IMR-90 (cell line): Measurements from ENCODE around the gene UBTD1. TPM values are rescaled to one million over a fixed set of nuclear protein-coding genes. Genes with fewer than 3 reads are reported as not detected.

ENCODE experiments used
- ATAC-seq: fragments of 200-7000 bp; cut with Tn5 transposase; 2 replicates; pipeline ENCODE4 v1.9.1; 2020; ENCODE audit warnings: low read depth, mild to moderate bottlenecking, moderate library complexity
- BruUV-seq: library from RNA; stranded (reverse); fragments of 400-500 nt; replicated peaks from 2 replicates; lab custom pipeline; 2021; lab: Mats Ljungman, UMichigan
- CTCF ChIA-PET: fragments of 300-600 bp; formaldehyde crosslinking; extraction: SDS; loops from one replicate; lab custom pipeline; 2021; ENCODE audit warnings: antibody characterized with exemption; lab: Yijun Ruan, JAX
- POLR2A ChIA-PET: fragments of 300-600 bp; sonication (Branson Sonifier 250); formaldehyde crosslinking; loops from one replicate; lab custom pipeline; 2022; ENCODE audit warnings: antibody characterized with exemption; ENCODE audit not compliant: unreplicated experiment; lab: Charles Lee
- DNase-seq: peaks from one replicate; pipeline ENCODE4 v3.0.0; 2013
- H2AFZ ChIP-seq: replicated peaks from 2 replicates; pipeline ENCODE3; 2013; ENCODE audit warnings: low read length, mild to moderate bottlenecking; ENCODE audit not compliant: poor library complexity
- H2AK5ac ChIP-seq: 2 replicates; pipeline ENCODE4 v1.6.1; 2013; ENCODE audit warnings: low read depth, low read length, inconsistent platforms
- H2AK9ac ChIP-seq: replicated peaks from 2 replicates; pipeline ENCODE3; 2013; ENCODE audit warnings: mild to moderate bottlenecking, low read depth, low read length, moderate library complexity; ENCODE audit not compliant: poor library complexity
- H2BK120ac ChIP-seq: 2 replicates; pipeline ENCODE4 v1.6.1; 2013; ENCODE audit warnings: low read depth, low read length, inconsistent platforms
- H2BK15ac ChIP-seq: 3 replicates; pipeline ENCODE4 v1.6.1; 2013; ENCODE audit warnings: low read depth, low read length, inconsistent platforms
- H2BK20ac ChIP-seq: 2 replicates; pipeline ENCODE4 v1.6.1; 2013; ENCODE audit warnings: low read depth, mild to moderate bottlenecking, inconsistent platforms, low read length, moderate library complexity
- H2BK5ac ChIP-seq: 2 replicates; pipeline ENCODE4 v1.6.1; 2013; ENCODE audit warnings: mild to moderate bottlenecking, low read depth, low read length, inconsistent platforms; ENCODE audit not compliant: poor library complexity, severe bottlenecking
- H3K14ac ChIP-seq: replicated peaks from 2 replicates; pipeline ENCODE4 v1.6.1; 2013; ENCODE audit warnings: low read depth, low read length, inconsistent platforms
- H3K18ac ChIP-seq: 2 replicates; pipeline ENCODE4 v1.6.1; 2013; ENCODE audit warnings: low read depth, low read length, control low read depth
- H3K23ac ChIP-seq: 2 replicates; pipeline ENCODE4 v1.6.1; 2013; ENCODE audit warnings: low read depth, low read length, inconsistent platforms
- H3K27ac ChIP-seq: 2 replicates; pipeline ENCODE4 v1.5.1; 2013; ENCODE audit warnings: mild to moderate bottlenecking, control low read depth, low read length; ENCODE audit not compliant: insufficient read depth
- H3K27me3 ChIP-seq: 2 replicates; pipeline ENCODE4 v1.6.1; 2013; ENCODE audit warnings: low read length; ENCODE audit not compliant: control insufficient read depth, insufficient read depth
- H3K36me3 ChIP-seq: 2 replicates; pipeline ENCODE4 v1.6.1; 2013; ENCODE audit warnings: low read length, mixed read lengths; ENCODE audit not compliant: control insufficient read depth, insufficient read depth
- H3K4ac ChIP-seq: 2 replicates; pipeline ENCODE4 v1.6.1; 2013; ENCODE audit warnings: low read depth, low read length, inconsistent platforms
- H3K4me1 ChIP-seq: 2 replicates; pipeline ENCODE4 v1.6.1; 2013; ENCODE audit warnings: low read length, mixed read lengths; ENCODE audit not compliant: control insufficient read depth, insufficient read depth
- H3K4me2 ChIP-seq: 2 replicates; pipeline ENCODE4 v1.6.1; 2013; ENCODE audit warnings: low read depth, mild to moderate bottlenecking, control low read depth, low read length, moderate library complexity
- H3K4me3 ChIP-seq: 2 replicates; pipeline ENCODE4 v1.5.1; 2013; ENCODE audit warnings: low read depth, mild to moderate bottlenecking, control low read depth, low read length, moderate library complexity; ENCODE audit not compliant: insufficient read depth
- H3K56ac ChIP-seq: 2 replicates; pipeline ENCODE4 v1.6.1; 2013; ENCODE audit warnings: low read length, inconsistent platforms; ENCODE audit not compliant: insufficient read depth; ENCODE audit errors: extremely low read depth
- H3K79me1 ChIP-seq, 2 experiments: 2 replicates each; pipeline ENCODE4 v1.6.1; 2013; ENCODE audit warnings: low read length in 2 of 2, inconsistent platforms in 1 of 2, low read depth in 1 of 2
- H3K9ac ChIP-seq: 2 replicates; pipeline ENCODE4 v1.6.1; 2013; ENCODE audit warnings: low read depth, low read length, control low read depth
- H3K9me1 ChIP-seq: 2 replicates; pipeline ENCODE4 v1.6.1; 2013; ENCODE audit warnings: low read length, inconsistent platforms; ENCODE audit not compliant: insufficient read depth
- H3K9me3 ChIP-seq: 2 replicates; pipeline ENCODE4 v1.6.1; 2013; ENCODE audit warnings: low read length; ENCODE audit not compliant: control insufficient read depth, insufficient read depth
- H4K20me1 ChIP-seq: 2 replicates; pipeline ENCODE4 v1.6.1; 2013; ENCODE audit warnings: low read length, inconsistent platforms; ENCODE audit not compliant: insufficient read depth
- H4K5ac ChIP-seq: 2 replicates; pipeline ENCODE4 v1.6.1; 2013; ENCODE audit warnings: mild to moderate bottlenecking, low read depth, low read length, control low read depth
- H4K8ac ChIP-seq, 2 experiments: 2 replicates each; pipeline ENCODE4 v1.6.1; 2013; ENCODE audit warnings: low read depth in 2 of 2, low read length in 2 of 2, control low read depth in 1 of 2, inconsistent platforms in 1 of 2
- H4K91ac ChIP-seq: 2 replicates; pipeline ENCODE4 v1.6.1; 2013; ENCODE audit warnings: low read depth, low read length, inconsistent platforms; ENCODE audit not compliant: insufficient read depth
- CEBPB ChIP-seq: IDR thresholded peaks from 2 replicates; pipeline ENCODE4 v1.6.1; 2012; ENCODE audit warnings: low read depth, low read length, improper control_type of control experiment
- CHD1 ChIP-seq: IDR thresholded peaks from 2 replicates; pipeline ENCODE4 v1.6.1; 2012; ENCODE audit warnings: low read depth, low read length, improper control_type of control experiment
- FOS ChIP-seq: fragments of 150-350 bp; IDR thresholded peaks from 2 replicates; pipeline ENCODE4 v1.6.1; 2016; ENCODE audit warnings: low read depth, low read length
- MAFK ChIP-seq: IDR thresholded peaks from 2 replicates; pipeline ENCODE4 v1.6.1; 2012; ENCODE audit warnings: low read depth, low read length, improper control_type of control experiment
- MXI1 ChIP-seq: IDR thresholded peaks from 2 replicates; pipeline ENCODE4 v1.6.1; 2012; ENCODE audit warnings: low read depth, mild to moderate bottlenecking, low read length, moderate library complexity, borderline replicate concordance
- POLR2A ChIP-seq: IDR thresholded peaks from 2 replicates; pipeline ENCODE4 v1.6.1; 2012; ENCODE audit warnings: mild to moderate bottlenecking, low read depth, low read length
- RAD21 ChIP-seq: IDR thresholded peaks from 2 replicates; pipeline ENCODE4 v1.6.1; 2012; ENCODE audit warnings: low read length, improper control_type of control experiment
- RCOR1 ChIP-seq: IDR thresholded peaks from 2 replicates; pipeline ENCODE4 v1.6.1; 2012; ENCODE audit warnings: mild to moderate bottlenecking, low read length, improper control_type of control experiment; ENCODE audit not compliant: insufficient replicate concordance
- WGBS, 2 experiments: methylation state at CpG; one replicate each; pipeline versions ENCODE4 v1.1.5 to v1.1.7; 2013; ENCODE audit warnings: missing lambda C conversion rate in 2 of 2; ENCODE audit not compliant: insufficient read length in 1 of 2; ENCODE audit errors: extremely low coverage in 2 of 2; 5-methylcytosine and 5-hydroxymethylcytosine counted together
- dilution Hi-C: fragments of 300-500 bp; cut with HindIII; formaldehyde crosslinking; loops from one replicate; pipeline ENCODE4 v1.14.3; 2018; ENCODE audit warnings: low sequenced_read_pairs; ENCODE audit not compliant: unreplicated experiment
- in situ Hi-C: fragments of 300-500 bp; cut with MboI; formaldehyde crosslinking; loops from 3 replicates; pipeline ENCODE4 v1.14.3; 2019; ENCODE audit warnings: low sequenced_read_pairs, inconsistent platforms, mixed read lengths
- intact Hi-C: fragments of 100-400 bp; cut with micrococcal nuclease; formaldehyde crosslinking; loops from 2 replicates; pipeline ENCODE4 v1.10.0; 2022
- polyA plus RNA-seq, 3 experiments: library from polyadenylated mRNA; depleted of rRNA; stranded (reverse); fragments of >200 nt; gene quantifications; 2 replicates each; pipeline ENCODE4 v1.2.3, GENCODE V29; 2012; ENCODE audit warnings: low replicate concordance in 1 of 3
- total RNA-seq: library from RNA; depleted of rRNA; stranded (reverse); fragments of >200 nt; gene quantifications from 2 replicates; pipeline ENCODE4 v1.2.3, GENCODE V29; 2012
- TF ChIP-seq, protein P1 (sequence below): conservative IDR thresholded peaks from 2 replicates; pipeline ENCODE4 v1.5.1; 2012; ENCODE audit warnings: mild to moderate bottlenecking, low read depth, low read length, improper control_type of control experiment
- TF ChIP-seq, protein P2 (sequence below): fragments of 150-350 bp; IDR thresholded peaks from 2 replicates; pipeline ENCODE4 v1.6.1; 2017; ENCODE audit warnings: mild to moderate bottlenecking, antibody characterized with exemption, low read length, low read depth
- TF ChIP-seq, protein P3 (sequence below): fragments of 150-350 bp; IDR thresholded peaks from 2 replicates; pipeline ENCODE4 v1.6.1; 2016; ENCODE audit warnings: low read depth, mild to moderate bottlenecking, low read length, moderate library complexity, borderline replicate concordance

UBTD1 gene
- total and polyA plus RNA-seq, 2 of the 4 experiments (the other 2 are of a cell fraction), result 21.9 to 44.9 TPM

- intact Hi-C loops, result no loop called here
- Histone ChIP-seq H2BK120ac (no peak overlapping the region), H3K56ac (no peak overlapping the region), H3K4me3 (no peak overlapping the region), H3K79me1 (peaks cover 37 to 86% of the 10 kb centered on the region in 2 experiments), H2AK5ac (no peak overlapping the region), H3K9me3 (no peaks in the 10 kb centered on the region), H2BK15ac (no peak overlapping the region), H3K4me1 (peaks cover 5% of the 10 kb centered on the region), H3K27me3 (no peaks in the 10 kb centered on the region), H4K91ac (no peak overlapping the region), H3K14ac (no peak overlapping the region), H3K23ac (no peak overlapping the region), H2AK9ac (no peak overlapping the region), H2AFZ (no peak overlapping the region), H3K4ac (no peak overlapping the region), H3K9ac (no peak overlapping the region), H4K5ac (no peak overlapping the region), H3K9me1 (peaks cover 22% of the 10 kb centered on the region), H4K8ac (no peak overlapping the region), H2BK5ac (no peak overlapping the region), H2BK20ac (no peak overlapping the region), H3K27ac (no peak overlapping the region), H3K18ac (no peak overlapping the region), H4K20me1 (peaks cover 62% of the 10 kb centered on the region), H3K36me3 (no peaks in the 10 kb centered on the region), H3K4me2 (no peak overlapping the region)
- DNase-seq, result no peak
- ChIA-PET CTCF (interaction anchor here (0.5 kb wide), 1 partner anchor 99 kb away, joined by 4 read pairs; no protein-coding TSS in a partner anchor), POLR2A (no interaction called here)
- TF ChIP-seq, protein P1, sequence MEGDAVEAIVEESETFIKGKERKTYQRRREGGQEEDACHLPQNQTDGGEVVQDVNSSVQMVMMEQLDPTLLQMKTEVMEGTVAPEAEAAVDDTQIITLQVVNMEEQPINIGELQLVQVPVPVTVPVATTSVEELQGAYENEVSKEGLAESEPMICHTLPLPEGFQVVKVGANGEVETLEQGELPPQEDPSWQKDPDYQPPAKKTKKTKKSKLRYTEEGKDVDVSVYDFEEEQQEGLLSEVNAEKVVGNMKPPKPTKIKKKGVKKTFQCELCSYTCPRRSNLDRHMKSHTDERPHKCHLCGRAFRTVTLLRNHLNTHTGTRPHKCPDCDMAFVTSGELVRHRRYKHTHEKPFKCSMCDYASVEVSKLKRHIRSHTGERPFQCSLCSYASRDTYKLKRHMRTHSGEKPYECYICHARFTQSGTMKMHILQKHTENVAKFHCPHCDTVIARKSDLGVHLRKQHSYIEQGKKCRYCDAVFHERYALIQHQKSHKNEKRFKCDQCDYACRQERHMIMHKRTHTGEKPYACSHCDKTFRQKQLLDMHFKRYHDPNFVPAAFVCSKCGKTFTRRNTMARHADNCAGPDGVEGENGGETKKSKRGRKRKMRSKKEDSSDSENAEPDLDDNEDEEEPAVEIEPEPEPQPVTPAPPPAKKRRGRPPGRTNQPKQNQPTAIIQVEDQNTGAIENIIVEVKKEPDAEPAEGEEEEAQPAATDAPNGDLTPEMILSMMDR, result no peak
- TF ChIP-seq POLR2A, result no peak
- no peak for TF ChIP-seq MXI1
- TF ChIP-seq, protein P2, sequence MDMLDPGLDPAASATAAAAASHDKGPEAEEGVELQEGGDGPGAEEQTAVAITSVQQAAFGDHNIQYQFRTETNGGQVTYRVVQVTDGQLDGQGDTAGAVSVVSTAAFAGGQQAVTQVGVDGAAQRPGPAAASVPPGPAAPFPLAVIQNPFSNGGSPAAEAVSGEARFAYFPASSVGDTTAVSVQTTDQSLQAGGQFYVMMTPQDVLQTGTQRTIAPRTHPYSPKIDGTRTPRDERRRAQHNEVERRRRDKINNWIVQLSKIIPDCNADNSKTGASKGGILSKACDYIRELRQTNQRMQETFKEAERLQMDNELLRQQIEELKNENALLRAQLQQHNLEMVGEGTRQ, result no peak
- TF ChIP-seq CHD1, result no peak
- TF ChIP-seq MAFK, result no peak
- TF ChIP-seq, protein P3, sequence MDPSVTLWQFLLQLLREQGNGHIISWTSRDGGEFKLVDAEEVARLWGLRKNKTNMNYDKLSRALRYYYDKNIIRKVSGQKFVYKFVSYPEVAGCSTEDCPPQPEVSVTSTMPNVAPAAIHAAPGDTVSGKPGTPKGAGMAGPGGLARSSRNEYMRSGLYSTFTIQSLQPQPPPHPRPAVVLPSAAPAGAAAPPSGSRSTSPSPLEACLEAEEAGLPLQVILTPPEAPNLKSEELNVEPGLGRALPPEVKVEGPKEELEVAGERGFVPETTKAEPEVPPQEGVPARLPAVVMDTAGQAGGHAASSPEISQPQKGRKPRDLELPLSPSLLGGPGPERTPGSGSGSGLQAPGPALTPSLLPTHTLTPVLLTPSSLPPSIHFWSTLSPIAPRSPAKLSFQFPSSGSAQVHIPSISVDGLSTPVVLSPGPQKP, result no peak
- no peak for TF ChIP-seq RAD21
- TF ChIP-seq FOS, result no peak
- TF ChIP-seq RCOR1, result no peak
- no peak for TF ChIP-seq CEBPB
- no peak for ATAC-seq
- WGBS, 2 experiments, result no CpG with 5 or more reads among the region's 3 CpGs
- dilution Hi-C loops, result no loop called here
- in situ Hi-C loops, result no loop called here
- BruUV-seq, result no TSS peak
These were observed 4.7 kb downstream of the UBTD1 start for GRCh38 chr10:97503406-97503805.
